Lower leg skin (tissue), 4 donors: ENCODE results near the gene EML5. TPM values are rescaled to one million over a fixed set of nuclear protein-coding genes. Genes with fewer than 3 reads are reported as not detected.
"Not testable (repeated sequence)": the region's sequence is repeated elsewhere in the genome, so short reads cannot be mapped to it uniquely, and the experiment has no call there.

ENCODE experiments used
- DNase-seq, 2 donors: peaks; one replicate each; pipeline ENCODE4 v3.0.0-alpha.2; 2019; ENCODE audit warnings: low spot score in 2 of 2
- H3K4me3 ChIP-seq: fragments of 200-600 bp; sonication (generic); 2 replicates; pipeline ENCODE4 v1.5.1; 2017; ENCODE audit warnings: mild to moderate bottlenecking, low read depth; ENCODE audit not compliant: poor library complexity, severe bottlenecking
- CTCF ChIP-seq, 3 donors: fragments of 450-650 bp; IDR thresholded peaks; one replicate each; pipeline ENCODE4 v1.5.1; 2016; ENCODE audit warnings: antibody characterized with exemption in 3 of 3, mild to moderate bottlenecking in 3 of 3, moderate library complexity in 2 of 3
- POLR2A ChIP-seq, 2 donors: fragments of 450-650 bp; IDR thresholded peaks; one replicate each; pipeline ENCODE4 v1.6.1; 2016 to 2017; ENCODE audit warnings: antibody characterized with exemption in 2 of 2, mild to moderate bottlenecking in 1 of 2, moderate library complexity in 1 of 2
- WGBS, 2 donors: methylation state at CpG; one replicate each; pipeline ENCODE4 v1.1.5; 2018; 5-methylcytosine and 5-hydroxymethylcytosine counted together
- intact Hi-C: fragments of 100-400 bp; cut with DNase I; formaldehyde crosslinking; loops from one replicate; pipeline ENCODE4 v1.15.0; 2023; ENCODE audit warnings: low total_unique reads
- total RNA-seq, 4 donors: library from RNA; depleted of rRNA; stranded (reverse); fragments of >200 nt; gene quantifications; one replicate each; pipeline ENCODE4 v1.1.0, GENCODE V29; 2016

EML5 gene
- total RNA-seq, 4 donors from 2014 or later, result 0.17 to 0.62 (median 0.56) TPM

- H3K4me3 ChIP-seq, result peak overlapping the region; percentile 43
- WGBS, 2 donors, result 3 to 5% methylated on average over 5 of the region's 5 CpGs
- intact Hi-C loops, result no loop called here
Observed at GRCh38 chr14:88825078-88825458, 32.3 kb upstream of the EML5 start.

GRCh38 chr14:88824314-88825077, 31.7 kb upstream of the EML5 start, which contains the start of gene TTC8:
Gene TTC8, plus strand, starts transcription at chr14:88824651. Its CDS starts 57 bp downstream, at chr14:88824708.
- WGBS, 2 donors, result 1% methylated on average over 32 to 46 of the region's 50 CpGs
- TF ChIP-seq POLR2A (IDR thresholded peaks at IDR 0.05) (no peak), CTCF (IDR thresholded peaks at IDR 0.05) (no peak)
- DNase-seq, result peak; percentile 77 to 96
- intact Hi-C loops, result no loop called here
- peak within 1 kb of the TSS; percentile 43 for H3K4me3 ChIP-seq

More at GRCh38 chr14:88825078-88825458, 32.3 kb upstream of the EML5 start:
- DNase-seq, result no peak
- no peak for TF ChIP-seq POLR2A (IDR thresholded peaks at IDR 0.05)
- TF ChIP-seq CTCF (IDR thresholded peaks at IDR 0.05), result no peak

- TF ChIP-seq CTCF (IDR thresholded peaks at IDR 0.05) (no peak), POLR2A (IDR thresholded peaks at IDR 0.05) (no peak)
- DNase-seq, result no peak
- no peak overlapping the region for H3K4me3 ChIP-seq
- WGBS, 2 donors, result 6% methylated on average over 9 of the region's 9 CpGs
- intact Hi-C loops, result no loop called here
Observed at GRCh38 chr14:88823968-88824313, 31.2 kb upstream of the EML5 start.

GRCh38 chr14:88821888-88822287, 29.1 kb upstream of the EML5 start:
- 58 to 67% methylated on average over 2 of the region's 2 CpGs for WGBS, 2 donors
- intact Hi-C loops, result no loop called here
- no peak for DNase-seq
- TF ChIP-seq POLR2A (IDR thresholded peaks at IDR 0.05), result no peak
- TF ChIP-seq CTCF (IDR thresholded peaks at IDR 0.05), result no peak
- no peak overlapping the region for H3K4me3 ChIP-seq

- DNase-seq, result no peak
- intact Hi-C loops, result no loop called here
- 75 to 87% methylated on average over 2 of the region's 2 CpGs for WGBS, 2 donors
- TF ChIP-seq CTCF (IDR thresholded peaks at IDR 0.05) (no peak), POLR2A (IDR thresholded peaks at IDR 0.05) (no peak)
- no peak overlapping the region for H3K4me3 ChIP-seq
Observed at GRCh38 chr14:88821378-88821777, 28.6 kb upstream of the EML5 start.

- WGBS, 2 donors, result 58 to 64% methylated on average over 3 of the region's 3 CpGs
- intact Hi-C loops, H3K4me3 ChIP-seq, DNase-seq: not testable (repeated sequence)
Observed at GRCh38 chr14:88819674-88820073, 26.9 kb upstream of the EML5 start.
